NOMO-1 treated with dmso at 0.1 percent for 144 hours (cell line): ENCODE data around the gene BRF1.

Experiments used
- DNase-seq: peaks from one replicate; lab custom pipeline; 2025; ENCODE audit not compliant: unreplicated experiment; lab: John Stamatoyannopoulos, UW

BRF1 gene

DNA sequence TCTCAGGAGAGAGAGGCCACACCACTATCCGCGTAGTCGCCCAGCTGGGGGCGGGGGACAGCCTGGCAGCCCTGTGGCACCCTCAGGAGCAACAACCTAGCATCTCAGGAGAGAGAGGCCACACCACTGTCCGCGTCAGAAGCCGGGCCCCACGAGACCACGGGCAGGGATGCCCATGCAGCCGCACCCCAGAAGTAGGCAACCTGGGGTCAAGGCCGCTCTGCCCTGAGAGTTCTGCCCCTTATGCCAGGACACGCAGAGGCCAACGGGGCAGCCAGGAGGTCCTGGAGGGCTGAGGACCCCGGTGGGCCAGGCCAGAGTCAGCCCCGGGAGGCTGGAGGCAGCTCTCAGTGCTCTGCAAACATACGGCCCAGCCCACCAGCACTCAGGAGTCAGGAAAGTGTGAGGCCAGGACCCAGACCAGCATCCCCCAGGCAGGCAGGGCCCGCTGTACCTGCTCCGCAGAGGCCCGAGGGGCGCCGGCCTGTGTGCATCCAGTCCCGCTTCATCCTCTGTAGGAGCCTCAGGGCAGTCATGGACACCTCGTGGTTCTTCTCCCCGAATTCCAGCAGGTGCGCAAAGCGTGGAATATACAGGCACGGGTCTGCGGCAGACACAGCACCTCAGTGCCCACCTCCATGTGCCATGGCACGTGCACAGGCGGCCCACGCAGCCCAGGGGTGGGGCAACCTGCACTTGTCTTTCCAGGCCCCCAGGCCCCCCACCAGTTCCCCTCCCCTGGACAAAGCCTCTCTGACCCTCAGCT is 59.8 kb downstream of the BRF1 start:
- no peak for DNase-seq

DNA sequence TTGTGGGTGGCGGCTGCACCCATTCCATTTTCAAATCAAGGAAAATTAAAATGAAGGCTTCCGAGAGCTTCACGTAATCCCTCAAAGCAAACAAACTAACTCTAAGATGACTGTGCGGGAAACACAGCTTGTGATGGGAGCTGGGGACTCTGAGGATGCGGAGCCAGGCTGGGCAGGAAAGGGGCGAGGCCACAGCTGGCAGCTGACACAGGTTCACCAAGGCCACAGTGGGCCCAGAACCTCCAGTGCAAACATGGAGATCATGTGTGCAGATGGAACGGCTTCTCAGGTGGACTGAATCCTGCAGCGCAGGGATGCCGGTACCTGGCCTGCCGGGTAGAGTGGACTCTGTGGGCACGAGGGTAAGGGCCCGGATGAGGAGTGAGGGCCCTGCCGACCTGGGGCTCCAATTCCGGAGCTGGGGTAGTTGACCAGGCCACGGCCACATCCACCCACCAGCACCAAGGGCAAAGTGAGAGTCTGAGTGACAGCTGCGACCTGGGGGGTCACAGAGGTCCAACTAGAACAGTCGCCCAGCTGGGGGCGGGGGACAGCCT is 71.6 kb downstream of the BRF1 start:
- DNase-seq = no peak

- no peak for DNase-seq
Observed at GRCh38 chr14:105228562-105228961, 72.2 kb downstream of the BRF1 start.

- no peak for DNase-seq
Observed at GRCh38 chr14:105227346-105227745, 73.5 kb downstream of the BRF1 start.

DNA sequence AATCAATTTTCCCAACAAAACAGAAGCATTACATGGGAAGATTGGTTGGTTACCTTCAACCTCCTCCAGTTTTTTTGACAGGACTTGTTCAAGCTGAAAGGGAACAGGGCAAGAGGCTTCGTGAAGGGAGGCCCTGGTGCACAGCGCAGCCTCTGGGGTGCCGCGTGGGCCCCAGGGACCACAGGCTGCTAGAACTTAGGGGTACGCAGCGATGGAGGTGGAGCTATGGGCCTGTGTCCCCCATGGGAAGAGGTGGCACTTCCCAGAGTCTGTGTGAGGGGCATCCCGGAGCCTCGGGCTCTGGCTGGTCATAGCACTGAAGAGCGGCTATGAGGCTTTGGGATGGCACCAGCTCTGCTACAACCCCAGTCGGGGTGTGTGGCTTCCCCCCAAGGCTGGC is 74.6 kb downstream of the BRF1 start:
- DNase-seq = no peak

DNA sequence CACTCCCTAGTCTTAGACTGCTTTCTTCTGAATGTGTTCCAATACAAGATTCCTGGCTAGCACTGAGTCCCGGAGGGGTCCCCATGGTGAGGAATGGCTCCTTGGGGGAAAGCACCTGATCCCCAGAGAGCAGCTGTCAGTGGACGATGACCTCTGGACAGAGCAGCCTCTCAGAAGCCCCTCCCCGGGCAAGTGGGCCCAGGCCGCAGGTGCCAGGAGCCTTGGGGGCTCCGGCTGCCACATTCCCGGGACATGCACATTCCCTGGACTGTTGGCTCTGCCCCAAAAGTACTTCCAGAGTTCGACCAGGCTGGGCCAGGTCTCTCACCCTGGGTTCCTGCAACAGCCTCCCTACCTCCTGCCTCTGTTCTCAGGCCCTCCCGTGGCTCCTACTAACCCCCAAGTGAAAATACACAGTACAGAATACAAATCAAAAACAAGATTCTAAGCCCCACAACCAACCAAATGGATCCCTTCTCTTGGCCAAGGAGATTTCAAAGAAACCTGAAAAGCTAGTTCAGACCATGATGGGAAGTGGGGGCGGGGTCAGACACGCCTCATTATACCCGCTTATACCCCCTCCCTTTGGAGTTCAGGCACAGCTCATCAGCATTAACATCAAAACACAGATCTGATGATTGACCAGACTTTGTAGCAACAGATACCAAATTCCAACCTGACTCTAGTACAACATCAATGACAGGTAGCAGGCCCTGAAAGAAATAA is 75.8 kb downstream of the BRF1 start:
- no peak for DNase-seq

- DNase-seq = no peak
Observed at GRCh38 chr14:105223770-105224544, 76.8 kb downstream of the BRF1 start.

GRCh38 chr14:105223260-105223659 is 77.5 kb downstream of the BRF1 start:
- no peak for DNase-seq

DNA sequence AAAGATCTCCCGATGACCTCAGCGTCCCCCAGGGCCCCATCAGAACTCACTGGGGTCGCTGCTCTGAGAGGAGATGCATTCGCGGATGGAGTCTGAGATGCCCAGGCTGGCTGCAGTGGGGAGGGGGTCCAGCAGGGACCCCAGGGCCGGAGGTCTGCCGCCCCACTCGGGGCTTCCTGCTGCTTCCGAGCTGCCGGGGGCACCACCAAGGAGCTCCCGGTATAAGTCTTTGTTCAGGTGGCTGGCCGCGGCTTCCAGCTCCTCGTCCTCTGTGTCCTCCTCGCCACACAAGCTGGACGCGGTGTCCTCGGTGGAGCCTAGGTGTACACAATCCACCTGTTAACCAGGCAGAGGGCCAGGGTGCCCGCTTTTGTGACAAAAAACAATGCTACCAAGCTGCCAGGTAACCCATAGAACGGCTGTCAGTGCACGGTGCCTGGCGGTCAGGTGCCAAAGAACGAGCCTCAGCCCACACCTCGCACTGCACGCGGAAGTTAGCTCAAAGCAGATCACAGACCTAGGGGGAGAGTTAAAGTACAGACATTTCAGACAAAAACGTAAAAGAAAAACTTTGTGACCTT is 79.1 kb downstream of the BRF1 start:
- no peak for DNase-seq

DNA sequence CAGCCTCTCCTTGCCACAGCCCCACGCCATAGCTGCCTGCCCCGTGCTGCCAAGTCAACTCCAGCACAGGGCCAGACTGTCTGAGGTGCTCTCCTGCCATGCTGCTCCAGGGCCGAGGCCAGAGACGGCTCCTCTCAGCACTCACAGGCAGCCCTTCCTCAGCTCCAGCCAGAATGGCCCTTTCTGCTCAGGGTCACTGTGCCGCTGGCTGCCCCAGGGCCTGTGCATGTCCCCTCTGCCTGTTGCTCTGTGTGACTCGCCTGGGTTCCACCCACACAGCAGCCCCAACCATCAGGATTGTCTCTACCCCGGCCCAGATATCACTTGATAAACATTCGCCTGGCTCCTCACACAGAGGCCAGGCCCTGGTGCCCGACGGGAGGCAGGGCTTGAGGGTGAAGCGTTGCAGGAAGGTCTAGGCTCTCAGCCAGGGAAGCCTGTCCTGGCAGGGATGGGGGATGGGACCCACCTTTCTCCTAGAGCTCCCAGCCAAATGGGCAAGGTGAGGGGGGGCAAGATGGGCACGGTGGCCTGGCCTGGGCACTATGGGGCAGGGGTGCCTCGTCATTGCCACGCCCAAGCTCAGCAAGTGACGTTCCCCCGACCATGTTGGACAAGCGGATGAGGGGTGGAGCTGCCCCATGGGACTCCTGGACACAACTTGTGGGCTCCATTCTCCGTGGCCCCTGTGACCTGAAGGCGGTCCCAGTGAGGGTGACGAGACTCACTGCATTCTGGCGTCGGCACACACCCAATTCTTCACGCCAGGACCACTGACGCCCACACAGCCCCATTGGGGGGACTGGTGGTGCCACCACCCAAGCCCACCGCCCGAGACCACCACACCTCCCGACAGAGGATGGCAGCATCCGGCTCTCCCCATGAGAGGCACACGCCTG is 79.9 kb downstream of the BRF1 start:
- DNase-seq = no peak

DNA sequence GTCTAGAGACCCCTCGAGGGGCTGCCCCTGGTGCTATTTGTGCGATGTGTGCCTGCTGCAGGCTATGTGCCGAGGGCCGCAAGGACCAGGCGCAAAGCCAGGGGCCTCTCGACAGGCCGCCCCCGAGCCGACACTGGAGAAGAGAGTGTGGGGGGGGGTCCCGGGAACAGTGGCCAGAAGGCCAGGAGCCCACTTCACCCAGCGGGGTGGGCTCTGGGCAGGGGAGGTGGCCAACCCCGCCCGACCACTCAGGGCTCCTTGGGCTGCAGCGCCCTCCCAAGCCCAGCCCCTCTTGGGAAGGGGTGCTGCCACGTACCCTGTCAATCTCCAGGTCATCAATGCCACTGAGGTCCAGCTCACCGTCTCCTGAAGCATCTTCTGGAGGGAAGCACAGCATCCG is 81.0 kb downstream of the BRF1 start:
- DNase-seq = no peak

- DNase-seq = no peak
Observed at GRCh38 chr14:105219043-105219612, 81.7 kb downstream of the BRF1 start.

DNA sequence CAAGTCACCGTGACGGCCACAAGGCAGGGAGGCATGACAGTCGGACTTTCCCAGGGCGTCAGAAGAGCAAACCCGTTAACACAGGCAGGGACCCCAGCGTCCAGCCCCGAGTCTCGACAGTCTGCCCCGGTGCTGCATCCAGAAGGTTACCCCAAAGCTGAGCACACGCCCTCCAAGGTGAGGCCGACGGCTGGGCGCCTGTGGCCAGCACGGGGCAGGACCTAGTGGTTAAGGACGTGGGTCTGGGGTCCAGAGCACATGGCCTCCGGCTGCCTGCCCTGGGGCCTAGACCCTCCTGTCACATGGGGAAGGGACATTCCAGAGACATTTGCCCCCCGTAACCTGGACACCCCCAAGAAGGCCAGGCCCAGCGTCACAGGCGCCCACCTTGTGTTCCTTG is 82.2 kb downstream of the BRF1 start:
- DNase-seq = no peak

DNA sequence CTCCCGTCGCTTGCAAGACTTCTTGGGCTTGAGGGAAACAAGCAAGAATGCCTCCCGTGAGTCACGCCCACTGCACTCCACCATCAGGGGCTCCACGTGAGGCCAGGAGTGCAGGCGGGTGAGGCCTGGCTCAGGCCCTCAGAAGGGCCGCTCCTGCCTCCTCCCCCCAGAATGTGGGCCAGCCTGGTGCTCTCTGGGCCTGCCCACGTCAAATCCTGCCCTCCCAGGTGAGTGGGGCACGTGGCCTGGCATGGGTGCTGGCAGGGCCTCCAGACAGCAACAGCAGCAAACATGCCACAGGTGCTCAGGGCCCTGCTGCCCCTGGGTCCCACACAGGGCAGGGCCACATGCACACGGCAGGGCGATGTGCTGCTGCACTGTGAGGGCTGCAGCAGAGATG is 83.0 kb downstream of the BRF1 start:
- no peak for DNase-seq

- no peak for DNase-seq
Observed at GRCh38 chr14:105216490-105217247, 84.1 kb downstream of the BRF1 start.

DNA sequence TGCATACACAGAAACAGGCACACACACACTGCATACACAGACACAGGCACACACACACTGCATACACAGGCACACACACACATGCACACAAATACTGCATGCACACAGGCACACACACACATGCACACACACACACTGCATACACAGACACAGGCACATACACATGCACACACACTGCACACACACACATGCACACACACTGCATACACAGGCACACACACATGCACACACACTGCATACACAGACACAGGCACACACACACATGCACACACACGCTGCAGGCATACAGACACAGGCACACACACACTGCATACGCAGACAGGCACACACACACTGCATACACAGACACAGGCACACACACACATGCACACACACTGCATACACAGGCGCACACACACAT is 85.2 kb downstream of the BRF1 start:
- DNase-seq = no peak

DNA sequence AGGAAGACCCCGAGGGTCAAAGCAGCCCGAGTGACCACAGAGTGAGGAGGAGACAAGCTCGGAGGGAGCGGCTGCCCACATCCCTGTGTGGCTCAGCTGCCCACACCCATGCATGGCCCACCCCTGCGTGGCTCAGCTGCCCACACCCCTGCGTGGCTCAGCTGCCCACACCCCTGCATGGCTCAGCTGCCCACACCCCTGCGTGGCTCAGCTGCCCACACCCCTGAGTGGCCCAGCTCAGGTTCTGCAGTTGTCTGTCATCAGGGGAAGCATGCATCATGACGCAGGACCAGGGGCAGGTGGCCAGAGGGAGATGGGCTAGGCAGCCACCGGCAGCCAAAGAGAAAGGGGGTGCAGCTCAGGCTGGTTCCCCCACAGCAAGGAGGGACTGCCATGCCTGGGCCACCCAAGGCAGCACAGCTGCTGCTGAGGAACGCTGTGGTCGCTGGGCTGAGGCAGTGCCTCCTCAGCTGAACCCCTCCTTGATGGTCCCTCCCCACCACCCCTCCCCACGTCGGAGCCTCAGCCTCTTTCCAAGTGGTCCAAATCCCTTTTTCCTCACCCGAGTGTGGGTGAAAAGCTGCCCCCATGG is 86.4 kb downstream of the BRF1 start:
- DNase-seq = no peak

DNA sequence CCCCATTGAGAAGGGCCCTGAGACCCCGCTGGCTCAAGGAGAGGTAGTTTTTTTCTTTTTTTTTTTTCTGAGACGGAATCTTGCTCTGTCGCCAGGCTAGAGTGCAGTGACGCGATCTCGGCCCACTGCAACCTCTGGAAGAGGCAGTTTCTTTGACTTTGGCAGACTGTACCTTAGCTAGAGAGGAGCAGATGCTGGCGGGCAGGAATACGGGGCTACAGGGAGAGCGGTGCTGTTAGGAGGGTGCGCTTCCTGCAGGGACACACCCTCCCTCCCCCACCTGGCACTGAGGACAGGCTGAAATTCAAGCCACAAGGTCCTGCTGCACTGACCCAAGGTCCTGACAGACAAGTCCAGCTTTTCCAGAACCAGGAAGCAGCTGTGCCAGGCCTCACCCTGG is 87.4 kb downstream of the BRF1 start:
- no peak for DNase-seq
